Endothelial cell of umbilical vein (primary cell): ENCODE data around the gene HDHD5. TPM values are rescaled to one million over a fixed set of nuclear protein-coding genes. Genes with fewer than 3 reads are reported as not detected.

Experiments
- BruUV-seq: library from RNA; stranded (reverse); fragments of 400-500 nt; replicated peaks from 2 replicates; lab custom pipeline; 2021; lab: Mats Ljungman, UMichigan
- CTCF ChIA-PET: fragments of 300-600, 350-600 bp; sonication (Branson Sonifier 250); formaldehyde crosslinking; loops from one replicate; lab custom pipeline; 2021; ENCODE audit warnings: antibody characterized with exemption, inconsistent platforms; lab: Charles Lee
- POLR2A ChIA-PET: fragments of 300-600, 350-600 bp; sonication (Branson Sonifier 250); formaldehyde crosslinking; loops from one replicate; lab custom pipeline; 2021; ENCODE audit warnings: antibody characterized with exemption, inconsistent platforms; lab: Charles Lee
- DNase-seq: peaks from one replicate; pipeline ENCODE4 v3.0.0-alpha.2; 2011; ENCODE audit warnings: low read depth, low spot score
- FAIRE-seq: peaks from 2 replicates; lab custom pipeline; 2011; peaks lifted over from hg19 to GRCh38; lab: Jason Lieb, UNC
- H2AFZ ChIP-seq: 2 replicates; pipeline ENCODE4 v1.6.0; 2012; ENCODE audit warnings: low read depth, low read length, control low read depth, inconsistent platforms
- H3K27ac ChIP-seq: 2 replicates; pipeline ENCODE4 v1.5.1; 2011; ENCODE audit warnings: low read depth, mild to moderate bottlenecking, control low read depth, low read length, moderate library complexity; ENCODE audit not compliant: insufficient read depth
- H3K27me3 ChIP-seq, 2 experiments: 2 replicates each; pipeline versions ENCODE4 v1.6.0 to v1.6.1; 2011; ENCODE audit warnings: low read length in 2 of 2, mixed read lengths in 1 of 2; ENCODE audit not compliant: control insufficient read depth in 2 of 2, insufficient read depth in 2 of 2
- H3K36me3 ChIP-seq, 2 experiments: 2 replicates in 1 of 2; 3 replicates in 1 of 2; pipeline ENCODE4 v1.5.1; 2011; ENCODE audit warnings: low read length in 2 of 2, mild to moderate bottlenecking in 1 of 2, moderate library complexity in 1 of 2; ENCODE audit not compliant: control insufficient read depth in 2 of 2, insufficient read depth in 2 of 2; ENCODE audit errors: extremely low read depth in 1 of 2
- H3K4me1 ChIP-seq: 3 replicates; pipeline ENCODE4 v1.5.1; 2011; ENCODE audit warnings: mild to moderate bottlenecking, low read length; ENCODE audit not compliant: control insufficient read depth, insufficient read depth; ENCODE audit errors: extremely low read depth
- H3K4me2 ChIP-seq: 2 replicates; pipeline ENCODE4 v1.6.1; 2011; ENCODE audit warnings: low read length, control low read depth, mixed read lengths; ENCODE audit not compliant: insufficient read depth
- H3K4me3 ChIP-seq, 3 experiments: fragments of 200-600 bp in 1 of 3; sonication (generic), shearing (Covaris generic) in 1 of 3; replicated peaks in 1 of 3; 2 replicates each; pipeline ENCODE4 v1.5.1; 2011 to 2016; ENCODE audit warnings: control low read depth in 3 of 3, low read length in 3 of 3, mild to moderate bottlenecking in 2 of 3, inconsistent platforms in 1 of 3, low read depth in 1 of 3, moderate library complexity in 1 of 3; ENCODE audit not compliant: insufficient read depth in 1 of 3
- H3K79me2 ChIP-seq: 2 replicates; pipeline ENCODE4 v1.6.0; 2012; ENCODE audit warnings: low read length, inconsistent platforms; ENCODE audit not compliant: control insufficient read depth, insufficient read depth
- H3K9ac ChIP-seq: replicated peaks from 2 replicates; pipeline ENCODE3; 2011; ENCODE audit warnings: low read length, control low read depth; ENCODE audit not compliant: insufficient read depth; ENCODE audit errors: extremely low read depth
- H3K9me1 ChIP-seq: replicated peaks from 3 replicates; pipeline ENCODE4 v1.6.0; 2011; ENCODE audit warnings: mild to moderate bottlenecking, low read length; ENCODE audit not compliant: control insufficient read depth, insufficient read depth; ENCODE audit errors: extremely low read depth
- H3K9me3 ChIP-seq: replicated peaks from 2 replicates; pipeline ENCODE4 v1.5.1; 2012; ENCODE audit warnings: low read length, inconsistent platforms; ENCODE audit not compliant: control insufficient read depth, insufficient read depth
- H4K20me1 ChIP-seq: replicated peaks from 2 replicates; pipeline ENCODE3; 2011; ENCODE audit warnings: mild to moderate bottlenecking, low read length; ENCODE audit not compliant: control insufficient read depth, insufficient read depth; ENCODE audit errors: extremely low read depth
- EZH2 ChIP-seq: IDR thresholded peaks from 2 replicates; pipeline ENCODE4 v1.6.1; 2012; ENCODE audit warnings: borderline replicate concordance, low read depth, mild to moderate bottlenecking, moderate library complexity, low read length, inconsistent platforms; ENCODE audit not compliant: severe bottlenecking
- FOS ChIP-seq: IDR thresholded peaks from 2 replicates; pipeline ENCODE4 v1.6.1; 2011; ENCODE audit warnings: mild to moderate bottlenecking, low read length, moderate library complexity, borderline replicate concordance; ENCODE audit not compliant: insufficient read depth
- GATA2 ChIP-seq: IDR thresholded peaks from 2 replicates; pipeline ENCODE4 v1.7.0; 2011; ENCODE audit warnings: low read depth, mild to moderate bottlenecking, moderate library complexity, mixed read lengths, low read length; ENCODE audit not compliant: insufficient read length, insufficient read depth
- JUN ChIP-seq: IDR thresholded peaks from 2 replicates; pipeline ENCODE4 v1.6.1; 2011; ENCODE audit warnings: borderline replicate concordance, low read depth; ENCODE audit not compliant: insufficient read length, insufficient read depth
- MYC ChIP-seq: IDR thresholded peaks from one replicate; pipeline ENCODE4 v1.6.1; 2011; ENCODE audit warnings: mild to moderate bottlenecking, low read depth, low read length
- POLR2A ChIP-seq: IDR thresholded peaks from 2 replicates; pipeline ENCODE4 v1.6.1; 2012; ENCODE audit warnings: low read depth, mild to moderate bottlenecking, control low read depth, low read length
- POLR2AphosphoS5 ChIP-seq: IDR thresholded peaks from 2 replicates; pipeline ENCODE4 v1.6.1; 2012; ENCODE audit warnings: low read depth, mild to moderate bottlenecking, control low read depth, low read length, moderate library complexity; ENCODE audit not compliant: insufficient read depth
- dilution Hi-C: fragments of 300-500 bp; cut with MboI; formaldehyde crosslinking; loops from one replicate; pipeline ENCODE4 v1.15.0; 2019; ENCODE audit warnings: low sequenced_read_pairs; ENCODE audit not compliant: extremely low pct_ligation_motif_present
- intact Hi-C: fragments of 100-400 bp; cut with micrococcal nuclease; formaldehyde crosslinking; loops from one replicate; pipeline ENCODE4 v1.10.0; 2022
- polyA plus RNA-seq, 4 experiments: library from polyadenylated mRNA; depleted of rRNA in 3 of 4; stranded (reverse) in 3 of 4; unstranded in 1 of 4; fragments of >200 nt; gene quantifications; 2 replicates each; pipeline versions ENCODE4 v1.2.1 to v1.2.3, GENCODE V29; 2011 to 2012; ENCODE audit warnings: missing spikeins in 1 of 4
- total RNA-seq: library from RNA; stranded (reverse); gene quantifications from 2 replicates; pipeline ENCODE4 v1.2.3, GENCODE V29; 2021
- TF ChIP-seq, protein P1 (sequence below), 2 donors: IDR thresholded peaks; 1 replicate in 1 of 2; 2 replicates in 1 of 2; pipeline ENCODE4 v1.5.1; 2011; ENCODE audit warnings: low read length in 2 of 2, mild to moderate bottlenecking in 2 of 2, moderate library complexity in 2 of 2, control low read depth in 1 of 2, inconsistent platforms in 1 of 2, low read depth in 1 of 2; ENCODE audit not compliant: insufficient read depth in 1 of 2; ENCODE audit errors: extremely low read depth in 1 of 2
- TF ChIP-seq, protein P2 (sequence below): IDR thresholded peaks from 2 replicates; pipeline ENCODE4 v1.6.1; 2011; ENCODE audit not compliant: insufficient read depth, insufficient read length

HDHD5 gene
- total and polyA plus RNA-seq, 2 donors (not counting 3 experiments of a cell fraction or from before 2014, with no cell fraction given): 28.1 to 54.1 TPM

DNA sequence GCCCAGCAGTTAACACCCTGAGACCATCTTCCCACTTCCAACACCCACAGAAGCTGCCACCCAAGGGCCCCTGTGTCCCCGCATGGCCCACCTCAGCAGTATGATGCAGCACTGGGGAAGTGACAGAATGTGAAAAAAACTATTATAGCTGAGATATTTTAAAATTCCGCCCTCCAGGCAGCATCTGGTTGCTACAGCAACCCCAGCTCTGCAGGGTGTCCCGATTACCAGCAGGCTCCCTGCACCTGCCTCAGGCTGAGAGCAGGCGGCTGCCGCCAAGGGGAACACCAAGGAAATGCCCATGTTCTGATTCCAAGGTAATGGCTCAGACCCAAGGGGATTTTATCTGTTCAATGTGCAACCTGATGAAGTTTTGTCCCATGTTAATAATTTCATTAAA lies 27.4 kb downstream of the HDHD5 start:
- CTCF ChIA-PET: interaction anchor here (1.8 kb wide), 1 partner anchor 370 kb away, joined by 5 read pairs; no protein-coding TSS in a partner anchor
- dilution Hi-C loops (no loop called here), intact Hi-C loops (no loop called here)
- H3K27ac ChIP-seq: no peak overlapping the region
- H3K36me3 ChIP-seq: no peaks in the 10 kb centered on the region
- H3K4me2 ChIP-seq: no peak overlapping the region
- no TSS peak for BruUV-seq
- H3K9me3 ChIP-seq: no peaks in the 10 kb centered on the region
- no peaks in the 10 kb centered on the region for H3K9me1 ChIP-seq
- DNase-seq (no peak), FAIRE-seq (no peak)
- H2AFZ ChIP-seq: no peak overlapping the region
- H3K79me2 ChIP-seq: no peaks in the 10 kb centered on the region
- H3K4me1 ChIP-seq: no peaks in the 10 kb centered on the region
- H3K27me3 ChIP-seq: no peaks in the 10 kb centered on the region
- H3K9ac ChIP-seq: no peak overlapping the region
- no peaks in the 10 kb centered on the region for H4K20me1 ChIP-seq
- TF ChIP-seq POLR2AphosphoS5 (no peak), MYC (no peak)
- POLR2A ChIA-PET: no interaction called here
- no peak overlapping the region for H3K4me3 ChIP-seq

DNA sequence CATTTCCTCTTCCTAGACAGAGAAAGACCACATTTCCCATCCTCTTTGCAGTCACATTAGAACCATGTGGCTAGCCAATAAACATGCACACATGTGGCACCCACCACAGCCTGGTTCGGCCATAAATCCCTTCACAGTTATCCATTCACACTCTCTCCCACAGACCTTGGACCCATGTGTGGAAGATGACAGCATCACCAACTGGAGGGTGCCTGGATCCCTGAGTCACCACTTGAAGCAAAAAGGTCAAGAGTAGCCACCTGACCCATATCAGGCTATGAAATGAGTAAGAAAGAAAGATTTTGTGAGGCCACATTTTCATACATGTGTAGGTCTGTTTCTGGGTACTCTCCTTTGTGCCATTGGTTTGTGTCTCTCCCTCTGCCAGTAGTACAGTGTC lies 28.9 kb downstream of the HDHD5 start:
- ChIA-PET POLR2A (no interaction called here), CTCF (no interaction called here)
- no peak for FAIRE-seq
- Histone ChIP-seq H3K36me3 (no peaks in the 10 kb centered on the region), H3K27ac (no peak overlapping the region), H3K27me3 (no peaks in the 10 kb centered on the region), H3K9me1 (no peaks in the 10 kb centered on the region), H3K79me2 (no peaks in the 10 kb centered on the region), H2AFZ (no peak overlapping the region), H4K20me1 (no peaks in the 10 kb centered on the region), H3K9me3 (no peaks in the 10 kb centered on the region), H3K4me1 (no peaks in the 10 kb centered on the region), H3K4me3 (no peak overlapping the region), H3K9ac (no peak overlapping the region), H3K4me2 (no peak overlapping the region)
- TF ChIP-seq POLR2A (no peak), EZH2 (no peak), POLR2AphosphoS5 (no peak), FOS (no peak), GATA2 (no peak), MYC (no peak), JUN (no peak)
- TF ChIP-seq, protein P1, sequence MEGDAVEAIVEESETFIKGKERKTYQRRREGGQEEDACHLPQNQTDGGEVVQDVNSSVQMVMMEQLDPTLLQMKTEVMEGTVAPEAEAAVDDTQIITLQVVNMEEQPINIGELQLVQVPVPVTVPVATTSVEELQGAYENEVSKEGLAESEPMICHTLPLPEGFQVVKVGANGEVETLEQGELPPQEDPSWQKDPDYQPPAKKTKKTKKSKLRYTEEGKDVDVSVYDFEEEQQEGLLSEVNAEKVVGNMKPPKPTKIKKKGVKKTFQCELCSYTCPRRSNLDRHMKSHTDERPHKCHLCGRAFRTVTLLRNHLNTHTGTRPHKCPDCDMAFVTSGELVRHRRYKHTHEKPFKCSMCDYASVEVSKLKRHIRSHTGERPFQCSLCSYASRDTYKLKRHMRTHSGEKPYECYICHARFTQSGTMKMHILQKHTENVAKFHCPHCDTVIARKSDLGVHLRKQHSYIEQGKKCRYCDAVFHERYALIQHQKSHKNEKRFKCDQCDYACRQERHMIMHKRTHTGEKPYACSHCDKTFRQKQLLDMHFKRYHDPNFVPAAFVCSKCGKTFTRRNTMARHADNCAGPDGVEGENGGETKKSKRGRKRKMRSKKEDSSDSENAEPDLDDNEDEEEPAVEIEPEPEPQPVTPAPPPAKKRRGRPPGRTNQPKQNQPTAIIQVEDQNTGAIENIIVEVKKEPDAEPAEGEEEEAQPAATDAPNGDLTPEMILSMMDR (IDR thresholded peaks at IDR 0.05; ENCODE audit: extremely low read depth in 1 of 2, insufficient read depth in 1 of 2, low read depth in 1 of 2, low read length in 2 of 2): no peak
- TF ChIP-seq, protein P2, sequence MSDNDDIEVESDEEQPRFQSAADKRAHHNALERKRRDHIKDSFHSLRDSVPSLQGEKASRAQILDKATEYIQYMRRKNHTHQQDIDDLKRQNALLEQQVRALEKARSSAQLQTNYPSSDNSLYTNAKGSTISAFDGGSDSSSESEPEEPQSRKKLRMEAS: no peak
- no peak for DNase-seq
- dilution Hi-C loops (no loop called here), intact Hi-C loops (no loop called here)
- no TSS peak for BruUV-seq
